NCI-H1417 treated with DMSO at 0.1 percent for 48 hours (cell line): ENCODE measurements around the gene EIF4ENIF1.
"Not testable (repeated sequence)": the region's sequence is repeated elsewhere in the genome, so short reads cannot be mapped to it uniquely, and the experiment has no call there.

Experiments
- DNase-seq: peaks from one replicate; lab custom pipeline; 2025; lab: John Stamatoyannopoulos, UW

Gene EIF4ENIF1, protein sequence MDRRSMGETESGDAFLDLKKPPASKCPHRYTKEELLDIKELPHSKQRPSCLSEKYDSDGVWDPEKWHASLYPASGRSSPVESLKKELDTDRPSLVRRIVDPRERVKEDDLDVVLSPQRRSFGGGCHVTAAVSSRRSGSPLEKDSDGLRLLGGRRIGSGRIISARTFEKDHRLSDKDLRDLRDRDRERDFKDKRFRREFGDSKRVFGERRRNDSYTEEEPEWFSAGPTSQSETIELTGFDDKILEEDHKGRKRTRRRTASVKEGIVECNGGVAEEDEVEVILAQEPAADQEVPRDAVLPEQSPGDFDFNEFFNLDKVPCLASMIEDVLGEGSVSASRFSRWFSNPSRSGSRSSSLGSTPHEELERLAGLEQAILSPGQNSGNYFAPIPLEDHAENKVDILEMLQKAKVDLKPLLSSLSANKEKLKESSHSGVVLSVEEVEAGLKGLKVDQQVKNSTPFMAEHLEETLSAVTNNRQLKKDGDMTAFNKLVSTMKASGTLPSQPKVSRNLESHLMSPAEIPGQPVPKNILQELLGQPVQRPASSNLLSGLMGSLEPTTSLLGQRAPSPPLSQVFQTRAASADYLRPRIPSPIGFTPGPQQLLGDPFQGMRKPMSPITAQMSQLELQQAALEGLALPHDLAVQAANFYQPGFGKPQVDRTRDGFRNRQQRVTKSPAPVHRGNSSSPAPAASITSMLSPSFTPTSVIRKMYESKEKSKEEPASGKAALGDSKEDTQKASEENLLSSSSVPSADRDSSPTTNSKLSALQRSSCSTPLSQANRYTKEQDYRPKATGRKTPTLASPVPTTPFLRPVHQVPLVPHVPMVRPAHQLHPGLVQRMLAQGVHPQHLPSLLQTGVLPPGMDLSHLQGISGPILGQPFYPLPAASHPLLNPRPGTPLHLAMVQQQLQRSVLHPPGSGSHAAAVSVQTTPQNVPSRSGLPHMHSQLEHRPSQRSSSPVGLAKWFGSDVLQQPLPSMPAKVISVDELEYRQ

DNA sequence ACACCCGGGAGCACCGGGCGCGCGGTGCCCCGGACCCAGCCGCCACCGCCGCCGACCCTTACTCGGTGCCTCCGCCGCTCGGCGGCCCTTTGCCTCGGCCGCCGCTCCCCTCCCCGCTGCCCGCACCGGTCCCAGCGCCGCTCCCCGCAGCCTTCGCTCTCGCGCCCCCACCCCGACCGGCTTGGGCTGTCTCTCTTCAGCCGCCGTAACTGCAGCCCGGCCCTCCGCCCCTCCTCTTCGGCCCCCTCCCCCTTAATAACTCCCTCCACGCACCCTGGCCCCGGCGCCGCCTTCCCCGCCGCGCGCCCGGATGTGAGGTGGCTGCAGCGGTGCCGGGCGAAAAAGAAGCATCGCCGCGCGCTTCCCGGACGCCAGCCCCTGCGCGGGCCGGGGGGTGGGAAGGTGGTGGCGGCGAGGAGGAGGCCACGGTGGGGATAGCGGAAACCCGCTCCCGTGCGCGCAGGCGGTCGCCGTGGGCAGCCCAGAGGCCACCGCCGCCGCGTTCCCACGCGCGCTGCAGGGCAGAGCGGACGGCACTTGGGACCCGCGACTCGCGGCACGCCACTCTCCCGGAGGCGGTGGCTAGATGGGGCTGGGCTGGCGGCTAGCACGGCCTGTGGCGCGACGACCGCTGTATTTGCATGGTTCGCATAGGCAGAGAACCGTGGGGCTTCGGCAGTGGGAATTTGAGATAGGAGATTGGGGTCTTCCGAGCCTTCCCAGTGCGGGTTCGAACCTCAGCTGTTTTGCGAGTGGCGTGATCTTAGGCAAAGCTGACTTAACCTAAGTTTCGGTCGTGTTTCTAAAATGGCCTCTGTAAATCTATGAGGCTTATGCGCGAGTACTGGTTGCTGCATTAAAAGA lies at the start of gene EIF4ENIF1:
Gene EIF4ENIF1, minus strand, starts transcription at position 211 of the 864 bp plus-strand sequence. CDS start 1,124 bp downstream, outside the sequence.
- DNase-seq = no peak

DNA sequence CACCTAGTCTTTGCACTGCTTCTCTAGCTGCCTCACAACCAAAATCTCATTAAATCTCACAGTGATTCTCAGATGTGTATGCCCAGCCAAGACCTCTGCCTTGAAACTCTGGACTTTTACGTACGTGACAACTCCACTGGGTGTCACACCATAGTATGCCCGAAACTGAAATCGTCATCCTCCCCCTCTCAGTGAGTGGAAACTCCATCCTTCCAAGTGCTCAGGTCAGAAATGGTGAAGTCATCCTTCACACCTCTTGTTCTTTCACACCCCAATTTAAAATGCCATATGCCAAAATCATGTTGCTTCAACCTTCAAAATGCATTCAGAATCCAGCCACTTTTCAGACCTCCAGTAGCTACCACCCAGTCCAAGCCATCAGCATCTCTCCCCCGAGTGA lies 49.2 kb upstream of the EIF4ENIF1 start:
- no peak for DNase-seq

DNA sequence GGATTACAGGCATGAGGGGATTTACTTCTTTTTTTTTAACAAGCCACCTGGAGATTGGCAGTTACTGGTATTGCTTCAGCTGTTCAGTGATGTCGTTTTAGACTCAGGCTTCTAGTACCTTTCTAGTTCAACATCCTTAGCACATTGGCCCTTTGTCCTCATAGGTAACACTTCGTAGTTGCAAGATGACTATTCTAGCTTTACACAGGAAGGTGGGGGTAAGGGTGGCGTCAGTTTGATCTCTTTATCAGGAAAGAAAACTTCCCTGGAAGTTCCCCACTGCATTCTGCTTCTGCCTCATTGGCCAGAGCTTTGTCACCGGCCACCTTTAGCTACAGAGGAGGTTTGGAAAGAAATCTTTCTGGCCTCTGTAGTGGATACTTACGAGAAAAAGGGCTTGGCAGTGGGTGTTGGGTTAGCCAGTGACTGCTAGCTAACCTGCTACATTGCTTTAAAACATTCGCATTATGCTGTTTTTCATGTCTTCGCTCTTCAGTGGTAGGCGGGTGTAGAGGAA lies 47.4 kb upstream of the EIF4ENIF1 start:
- DNase-seq = no peak

DNA sequence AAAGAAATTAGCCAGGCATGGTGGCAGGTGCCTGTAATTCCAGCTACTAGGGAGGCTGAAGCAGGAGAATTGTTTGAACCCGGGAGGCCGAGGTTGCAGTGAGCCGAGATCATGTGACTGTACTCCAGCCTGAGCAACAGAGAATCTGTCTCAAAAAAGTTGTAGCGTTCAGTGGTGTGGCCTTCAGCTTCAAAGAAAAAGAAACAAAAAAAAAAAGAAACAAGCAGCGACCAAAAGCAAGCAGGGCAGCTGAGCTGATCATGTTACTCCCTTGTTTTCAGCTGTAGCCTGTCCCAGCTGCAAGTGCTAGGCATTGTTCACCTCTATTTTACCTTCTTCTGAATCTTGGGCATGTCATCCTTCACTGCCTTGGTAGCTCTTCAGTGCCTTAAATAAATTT lies 43.7 kb upstream of the EIF4ENIF1 start:
- no peak for DNase-seq

DNA sequence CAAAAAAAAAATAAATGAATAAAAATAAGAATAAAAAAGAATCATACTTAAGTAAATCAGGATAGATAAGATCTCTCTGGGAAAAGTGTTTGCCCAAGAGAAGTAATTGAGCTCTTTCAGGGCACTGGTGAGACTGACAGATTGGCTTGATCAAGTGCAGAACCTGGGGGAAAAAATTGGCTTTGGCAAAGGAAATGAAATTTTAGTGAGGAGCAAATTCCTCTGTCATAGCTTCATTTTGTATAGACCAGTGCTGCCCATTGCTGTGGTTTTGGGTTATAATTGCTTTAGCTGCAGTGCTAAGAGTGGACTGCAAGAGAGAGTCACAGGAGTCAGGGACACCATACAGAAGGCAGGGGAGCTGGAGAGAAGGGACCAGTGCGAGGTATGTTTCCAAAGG lies 42.4 kb upstream of the EIF4ENIF1 start:
- no peak for DNase-seq

DNA sequence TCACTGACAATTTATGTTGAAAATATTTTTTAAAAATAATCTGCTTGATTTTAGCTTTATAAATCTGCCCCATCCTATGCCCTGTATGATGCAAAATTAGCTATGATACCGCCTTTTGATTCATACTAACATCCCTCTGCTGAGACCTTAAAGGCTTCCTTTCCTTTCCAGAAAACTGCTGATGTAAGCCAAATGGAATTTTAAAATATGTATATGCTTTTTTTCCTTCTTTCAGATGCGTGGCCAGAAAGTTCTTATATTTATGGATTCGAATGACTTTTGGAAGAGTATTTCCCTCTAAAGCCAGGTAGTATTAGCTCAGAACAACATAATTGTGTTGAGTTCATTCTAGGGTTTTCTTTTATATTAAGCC lies 41.2 kb upstream of the EIF4ENIF1 start:
- DNase-seq = no peak

DNA sequence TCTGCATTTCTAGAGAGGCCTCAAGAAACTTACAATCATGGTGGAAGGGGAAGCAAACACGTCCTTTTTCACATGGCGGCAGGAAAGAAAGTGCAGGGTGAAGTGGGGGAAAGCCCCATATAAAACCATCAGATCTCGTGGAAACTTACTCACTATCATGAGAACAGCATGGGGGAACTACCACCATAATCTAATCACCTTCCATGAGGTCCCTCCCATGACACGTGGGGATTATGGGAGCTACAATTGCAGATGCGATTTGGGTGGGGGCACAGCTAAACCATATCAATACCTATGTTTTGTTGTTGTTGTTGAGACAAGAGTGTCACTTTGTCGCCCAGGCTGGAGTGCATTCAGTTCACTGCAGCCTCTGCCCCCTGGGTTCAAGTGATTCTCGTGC lies 36.6 kb upstream of the EIF4ENIF1 start:
- DNase-seq = no peak

DNA sequence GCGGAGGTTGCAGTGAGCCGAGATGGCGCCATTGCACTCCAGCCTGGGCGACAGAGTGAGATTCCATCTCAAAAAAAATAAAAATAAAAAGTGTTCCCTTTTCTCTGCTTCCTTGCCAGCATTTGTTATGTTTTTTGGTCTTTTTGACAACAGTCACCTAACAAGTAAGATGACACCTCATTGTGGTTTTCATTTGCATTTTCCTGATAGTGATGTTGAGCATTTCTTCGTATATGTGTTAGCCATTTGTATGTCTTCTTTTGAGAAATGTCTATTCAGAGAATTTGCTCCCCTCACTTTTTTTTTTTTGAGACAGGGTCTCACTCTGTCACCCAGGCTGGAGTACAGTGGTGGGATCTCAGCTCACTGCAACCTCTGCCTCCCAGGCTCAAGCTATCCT lies 34.5 kb upstream of the EIF4ENIF1 start:
- not testable (repeated sequence) for DNase-seq

DNA sequence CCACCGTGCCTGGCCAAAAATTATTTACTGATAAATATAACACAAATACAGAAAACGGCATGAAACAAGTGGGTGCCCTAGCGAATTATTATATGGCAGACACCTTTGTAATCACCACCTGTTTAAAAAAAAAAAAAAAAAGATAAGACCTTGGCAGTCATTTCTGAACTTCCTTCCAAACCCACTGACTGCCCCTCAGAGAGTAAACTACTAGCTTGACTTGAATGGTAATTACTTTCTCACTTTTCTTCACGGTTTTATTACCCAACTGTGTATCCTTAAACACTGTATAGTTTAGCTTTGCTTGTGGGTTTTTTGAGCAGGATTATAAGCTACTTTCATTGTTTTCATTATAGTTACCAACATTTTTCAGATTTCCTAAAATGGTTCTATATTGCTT lies 30.4 kb upstream of the EIF4ENIF1 start:
- no peak for DNase-seq

DNA sequence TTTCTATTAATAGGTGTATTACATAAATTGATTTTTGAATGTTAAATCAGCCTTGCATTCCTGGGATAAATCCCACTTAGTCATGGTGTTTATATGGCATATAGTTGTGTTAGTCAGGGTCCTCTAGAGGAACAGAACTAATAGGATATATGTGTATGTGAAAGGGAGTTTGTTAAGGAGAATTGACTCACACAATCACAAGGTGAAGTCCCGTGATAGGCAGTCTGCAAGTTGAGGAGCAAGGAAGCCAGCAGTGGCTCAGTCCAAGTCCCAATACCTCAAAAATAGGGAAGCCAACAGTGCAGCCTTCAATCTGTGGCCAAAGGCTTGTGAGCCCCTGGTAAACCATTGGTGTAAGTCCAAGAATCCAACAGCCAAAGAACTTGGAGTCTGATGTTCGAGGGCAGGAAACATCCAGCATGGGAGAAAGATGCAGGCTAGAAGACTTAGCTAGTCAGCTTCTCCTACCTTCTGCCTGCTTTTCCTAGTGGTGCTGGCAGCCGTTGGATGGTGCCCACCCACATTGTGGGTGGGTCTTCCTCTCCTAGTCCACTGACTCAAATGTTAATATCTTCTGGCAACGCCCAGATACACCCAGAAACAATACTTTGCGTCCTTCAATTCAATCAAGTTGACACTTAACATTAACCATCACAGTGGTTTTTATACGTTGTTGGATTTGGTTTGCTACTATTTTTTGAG lies 19.6 kb upstream of the EIF4ENIF1 start:
- DNase-seq = no peak

DNA sequence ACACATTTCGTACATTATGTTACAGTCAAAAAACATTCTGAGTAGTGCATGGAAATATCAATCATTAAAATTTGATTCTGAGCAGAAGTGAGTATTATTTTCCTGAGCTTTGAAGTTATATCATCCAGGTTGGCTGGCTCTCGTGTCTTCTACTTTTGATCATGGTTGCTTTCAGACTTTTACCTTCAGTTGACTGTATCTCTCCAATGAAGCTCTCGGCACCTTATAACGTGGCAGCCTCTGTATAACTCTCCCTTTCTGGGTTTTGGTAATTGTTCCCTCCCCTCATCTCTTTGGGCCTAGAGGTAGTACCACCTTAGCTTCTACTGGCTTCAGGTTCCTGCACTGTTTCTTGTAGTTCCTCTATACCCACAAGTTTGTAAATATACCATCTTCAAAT lies 18.9 kb upstream of the EIF4ENIF1 start:
- no peak for DNase-seq

DNA sequence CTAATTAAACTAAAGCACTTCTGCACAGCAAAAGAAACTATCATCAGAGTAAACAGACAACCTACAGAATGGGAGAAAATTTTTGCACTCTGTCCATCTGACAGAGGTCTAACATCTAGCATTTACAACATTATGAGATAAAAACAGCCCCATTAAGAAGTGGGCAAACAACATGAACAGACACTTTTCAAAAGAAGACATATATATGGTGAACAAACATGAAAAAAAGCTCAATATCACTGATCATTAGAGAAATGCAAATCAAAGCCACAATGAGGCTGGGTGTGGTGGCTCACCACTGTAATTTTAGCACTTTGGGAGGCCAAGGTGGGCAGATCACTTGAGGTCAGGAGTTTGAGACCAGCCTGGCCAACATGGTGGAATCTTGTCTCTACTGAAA lies 17.9 kb upstream of the EIF4ENIF1 start:
- not testable (repeated sequence) for DNase-seq

DNA sequence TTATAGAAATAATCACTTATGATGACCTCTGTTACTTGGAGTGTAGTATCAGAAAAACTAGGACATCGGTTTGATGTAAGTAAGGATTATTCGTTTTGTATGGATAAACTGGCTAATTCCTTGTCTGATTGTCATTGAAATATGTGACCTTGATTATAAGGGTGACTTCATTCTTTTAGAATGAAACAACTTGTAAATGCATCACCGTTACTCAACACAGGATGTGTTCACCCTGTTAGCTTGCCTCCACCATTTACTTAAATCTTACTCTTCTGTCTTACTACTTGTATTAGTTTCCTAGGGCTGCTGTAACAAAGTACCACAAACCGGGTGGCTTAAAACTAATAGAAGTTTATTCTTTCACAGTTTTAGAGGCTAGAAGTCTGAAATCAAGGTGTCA lies 14.6 kb upstream of the EIF4ENIF1 start:
- no peak for DNase-seq

DNA sequence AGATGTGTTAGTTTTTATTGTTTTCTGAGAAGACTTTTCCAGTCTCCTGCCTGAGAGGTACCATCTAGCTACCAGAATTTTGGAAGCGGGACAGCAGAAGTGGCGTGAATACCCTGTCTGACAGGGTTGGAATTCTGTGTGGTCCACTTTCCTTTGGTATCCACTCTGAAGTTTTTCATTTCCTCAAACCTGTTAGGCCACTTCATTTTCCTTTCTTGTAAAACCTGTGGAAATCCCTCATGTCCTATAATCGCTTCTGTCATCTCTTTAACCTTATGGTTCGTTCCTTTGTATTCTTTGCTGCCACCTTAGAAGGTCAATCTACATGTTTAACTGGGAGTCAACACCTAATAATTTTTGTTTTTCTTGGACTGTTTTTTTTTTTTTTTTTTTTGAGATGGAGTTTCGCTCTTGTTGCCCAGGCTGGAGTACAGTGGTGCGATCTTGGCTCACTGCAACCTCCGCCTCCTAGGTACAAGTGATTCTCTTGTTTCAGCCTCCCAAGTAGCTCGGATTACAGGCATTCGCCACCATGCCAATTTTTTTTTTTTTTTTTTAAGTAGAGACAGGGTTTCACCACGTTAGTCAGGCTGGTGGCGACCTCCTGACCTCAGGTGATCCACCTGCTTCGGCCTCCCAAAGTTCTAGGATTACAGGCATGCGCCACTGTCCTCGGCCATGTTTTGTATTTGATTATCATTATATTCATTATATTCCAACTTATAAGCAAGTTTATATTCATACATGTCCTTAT lies 13.7 kb upstream of the EIF4ENIF1 start:
- no peak for DNase-seq

DNA sequence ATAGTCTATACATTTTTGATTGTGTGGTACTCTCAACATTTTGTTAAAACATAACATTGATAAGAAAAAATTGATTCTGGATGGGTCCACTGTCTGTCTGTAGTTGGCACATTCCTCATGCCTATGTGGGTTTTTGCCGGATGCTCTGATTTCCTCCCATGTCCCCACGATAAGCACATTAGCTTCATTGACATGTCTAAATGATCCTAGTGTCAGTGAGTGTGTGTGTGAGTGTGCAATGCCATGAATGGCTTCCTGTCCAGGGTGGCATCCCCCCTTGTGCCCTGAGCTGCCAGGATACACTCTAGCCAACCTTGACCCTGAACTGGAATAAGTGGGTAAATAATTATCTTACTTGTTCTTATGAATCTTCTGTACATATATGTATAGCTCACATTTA lies 12.1 kb upstream of the EIF4ENIF1 start:
- DNase-seq = no peak

DNA sequence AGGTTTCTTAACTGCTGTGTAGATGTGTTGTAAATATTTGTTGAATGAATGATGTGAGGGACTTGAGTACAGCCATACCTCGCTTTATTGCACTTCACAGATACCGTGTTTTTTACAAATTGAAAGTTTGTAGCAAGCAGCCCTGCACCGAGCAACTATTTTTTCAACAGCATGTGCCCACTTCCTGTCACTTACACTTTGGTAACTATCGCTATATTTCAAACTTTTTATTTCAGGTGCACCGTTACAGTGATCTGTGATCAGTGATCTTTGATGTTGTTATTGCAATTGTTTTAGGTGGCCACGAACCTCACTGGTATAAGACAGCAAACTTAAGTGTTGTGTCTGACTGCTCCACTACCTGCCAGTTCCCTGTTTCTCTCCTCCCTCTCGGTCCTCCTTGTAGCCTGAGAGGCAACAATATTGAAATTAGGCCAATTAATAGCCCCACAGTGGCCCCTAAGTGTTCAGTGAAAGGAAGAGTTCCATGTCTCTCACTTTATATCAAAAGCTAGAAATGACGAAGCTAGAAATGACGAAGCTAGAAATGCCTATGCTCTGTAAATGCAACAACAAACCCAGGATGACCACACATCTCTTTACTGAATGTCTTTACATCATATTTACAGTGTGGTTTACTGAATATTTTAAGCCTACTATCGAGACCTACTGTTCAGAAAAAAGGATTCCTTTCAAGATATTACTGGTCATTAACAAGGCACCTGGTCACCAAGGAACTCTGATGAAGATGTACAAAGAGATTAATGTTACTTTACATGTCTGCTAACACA lies 7.7 kb upstream of the EIF4ENIF1 start:
- no peak for DNase-seq

DNA sequence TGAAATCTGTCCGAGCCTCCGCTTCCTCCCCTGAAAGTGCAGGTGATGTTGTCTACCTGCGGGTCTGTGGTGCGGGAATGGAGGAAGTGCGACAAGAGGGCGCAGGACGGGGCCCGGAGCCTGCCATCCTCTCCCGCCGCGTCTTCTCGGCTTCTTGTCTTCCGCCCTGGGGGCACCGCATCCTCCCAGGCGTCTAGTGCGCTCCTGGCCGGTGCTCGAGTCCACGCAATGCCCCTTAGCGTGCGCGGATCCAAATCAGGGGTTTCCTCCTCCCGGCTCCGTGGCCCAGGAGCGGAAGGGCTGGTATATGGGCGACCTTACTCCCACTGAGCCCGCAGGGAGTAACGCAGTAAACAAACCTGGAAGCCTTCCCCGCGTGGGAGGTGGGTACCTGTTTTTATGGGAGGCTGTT lies 7.1 kb upstream of the EIF4ENIF1 start:
- DNase-seq = no peak

DNA sequence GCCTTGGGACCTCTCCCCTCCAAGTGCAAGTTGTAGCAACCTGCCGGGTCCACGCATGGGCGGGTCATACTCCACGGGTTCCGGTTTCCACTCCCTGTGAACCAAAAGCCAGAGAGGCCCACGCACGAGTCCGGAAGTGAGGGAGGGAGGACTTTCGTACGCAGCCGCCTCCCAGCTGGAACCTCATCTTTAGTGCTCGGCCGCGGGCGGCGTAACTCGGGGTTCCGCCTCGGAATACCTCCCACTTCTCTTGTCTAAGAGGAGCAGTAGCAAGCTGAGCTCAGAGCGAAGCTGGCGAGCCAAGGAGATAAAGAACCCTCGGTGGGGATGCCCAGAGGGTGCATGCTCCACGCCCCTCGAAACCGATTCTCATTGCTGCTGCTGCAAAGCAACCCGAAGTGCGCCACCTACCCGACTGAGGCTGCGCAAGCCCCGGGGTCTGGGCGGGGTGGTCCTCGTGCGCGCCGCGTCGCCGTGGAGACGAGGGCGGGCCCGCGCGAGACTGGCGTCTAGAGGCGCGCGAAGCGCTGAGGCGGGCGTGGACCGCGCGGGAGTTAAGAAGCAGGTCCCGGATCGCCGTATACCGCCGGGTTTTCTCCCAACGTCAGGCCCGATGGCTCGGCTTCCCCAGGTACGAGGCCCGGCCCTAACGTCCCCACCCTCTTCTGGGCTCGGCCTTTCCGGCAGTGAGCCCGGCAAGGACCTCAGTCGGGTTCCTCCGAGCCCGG lies 6.5 kb upstream of the EIF4ENIF1 start, which contains the start of gene SFI1:
Gene SFI1, plus strand, starts transcription at position 530 of the 728 bp plus-strand sequence. CDS start 11,749 bp downstream, outside the sequence.
- peak; percentile 60 for DNase-seq

DNA sequence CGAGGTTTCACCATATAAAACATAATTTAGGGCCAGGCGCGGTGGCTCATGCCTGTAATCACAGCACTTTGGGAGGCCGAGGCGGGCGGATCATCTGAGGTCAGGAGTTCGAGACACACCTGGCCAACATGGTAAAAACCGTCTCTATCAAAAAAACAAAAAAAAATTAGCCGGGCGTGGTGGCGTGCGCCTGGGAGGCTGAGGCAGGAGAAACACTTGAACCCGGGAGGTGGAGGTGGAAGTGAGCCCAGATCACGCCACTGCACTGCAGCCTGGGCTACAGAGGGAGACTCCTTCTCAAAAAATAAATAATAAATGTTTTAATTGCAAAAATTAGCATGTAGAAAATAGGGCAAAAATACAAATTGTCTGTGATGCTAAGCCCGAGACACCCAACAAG lies 5.7 kb upstream of the EIF4ENIF1 start:
- no peak for DNase-seq
